Hippocampal formation (tissue), 2 donors: ENCODE results near the gene PLA2G12B.
"Not testable (repeated sequence)": the region's sequence is repeated elsewhere in the genome, so short reads cannot be mapped to it uniquely, and the experiment has no call there.

ENCODE experiments used
- DNase-seq, 2 donors: peaks; one replicate each; lab custom pipeline; 2025; lab: John Stamatoyannopoulos, UW

The PLA2G12B gene, protein sequence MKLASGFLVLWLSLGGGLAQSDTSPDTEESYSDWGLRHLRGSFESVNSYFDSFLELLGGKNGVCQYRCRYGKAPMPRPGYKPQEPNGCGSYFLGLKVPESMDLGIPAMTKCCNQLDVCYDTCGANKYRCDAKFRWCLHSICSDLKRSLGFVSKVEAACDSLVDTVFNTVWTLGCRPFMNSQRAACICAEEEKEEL

GRCh38 chr10:72954596-72955554 lies at the start of gene PLA2G12B:
Gene PLA2G12B (minus strand): TSS chr10:72954806. CDS start chr10:72954685, 121 bp downstream.
- no peak for DNase-seq

DNA sequence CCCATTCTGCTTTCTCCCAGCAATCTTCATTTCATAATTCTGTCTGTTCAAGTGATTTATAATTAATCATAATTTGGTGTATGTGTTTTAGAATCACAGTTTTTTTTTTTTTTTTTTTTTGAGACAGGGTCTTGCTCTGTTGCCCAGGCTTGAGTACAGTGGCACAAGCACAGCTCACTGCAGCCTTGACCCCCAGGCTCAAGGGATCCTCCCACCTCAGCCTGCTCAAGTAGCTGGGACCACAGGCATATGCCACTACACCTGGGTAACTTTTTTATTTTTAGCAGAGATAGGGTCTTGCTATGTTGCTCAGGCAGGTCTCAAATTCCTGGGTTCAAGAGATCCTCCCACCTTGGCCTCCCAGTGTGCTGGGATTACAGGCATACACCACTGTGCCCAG lies 49.2 kb upstream of the PLA2G12B start:
- no peak for DNase-seq

DNA sequence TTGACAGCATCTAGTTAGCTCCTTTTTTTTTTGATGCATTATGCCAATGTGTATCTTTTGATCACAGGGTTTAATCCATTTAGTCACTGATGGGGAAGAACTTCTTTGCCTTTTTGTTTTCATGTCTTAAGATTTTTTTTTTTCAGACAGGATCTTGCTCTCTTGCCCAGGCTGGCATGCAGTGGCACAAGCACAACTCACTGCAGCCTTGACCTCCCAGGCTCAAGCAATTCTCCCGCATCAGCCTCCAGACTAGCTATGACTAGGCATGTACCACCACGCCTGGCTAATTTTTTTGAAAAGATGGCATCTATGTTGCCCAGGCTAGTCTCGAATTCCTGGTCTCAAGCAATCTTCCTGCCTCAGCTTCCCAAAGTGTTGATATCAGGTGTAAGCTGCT lies 46.4 kb upstream of the PLA2G12B start:
- DNase-seq: no peak

- no peak for DNase-seq
Measured at GRCh38 chr10:72997099-72997498, 42.5 kb upstream of the PLA2G12B start.

- DNase-seq: not testable (repeated sequence)
Measured at GRCh38 chr10:72995459-72995858, 40.9 kb upstream of the PLA2G12B start.

DNA sequence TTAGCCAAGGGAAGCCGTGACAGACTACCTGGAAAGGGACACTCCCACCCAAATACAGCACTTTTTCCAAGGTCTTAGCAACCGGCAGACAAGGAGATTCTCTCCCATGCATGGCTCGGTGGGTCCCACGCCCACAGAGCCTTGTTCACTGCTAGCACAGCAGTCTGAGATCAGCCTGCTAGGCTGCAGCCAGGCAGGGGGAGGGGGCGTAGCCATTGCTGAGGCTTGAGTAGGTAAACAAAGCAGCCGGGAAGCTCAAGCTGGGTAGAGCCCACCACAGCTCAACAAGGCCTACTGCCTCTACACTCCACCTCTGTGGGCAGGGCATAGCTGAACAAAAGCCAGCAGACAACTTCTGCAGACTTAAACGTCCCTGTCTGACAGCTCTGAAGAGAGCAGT lies 35.2 kb upstream of the PLA2G12B start:
- not testable (repeated sequence) for DNase-seq

DNA sequence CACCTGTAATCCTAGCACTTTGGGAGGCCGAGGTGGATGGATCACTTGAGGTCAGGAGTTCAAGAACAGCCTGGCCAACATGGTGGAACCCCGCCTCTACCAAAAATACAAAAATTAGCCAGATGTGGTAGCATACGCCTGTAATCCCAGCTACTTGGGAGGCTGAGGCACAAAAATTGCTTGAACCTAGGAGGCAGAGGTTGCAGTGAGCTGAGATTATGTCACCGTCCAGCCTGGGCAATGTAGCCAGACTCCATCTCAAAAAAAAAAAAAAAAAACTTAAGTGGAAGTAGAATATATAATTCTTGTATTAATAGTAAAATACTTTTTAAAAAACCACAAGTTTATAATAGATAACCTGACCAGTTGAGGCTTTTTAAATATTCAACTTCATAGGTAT lies 30.0 kb upstream of the PLA2G12B start:
- DNase-seq: not testable (repeated sequence)

- DNase-seq: no peak
Measured at GRCh38 chr10:72981882-72982529, 27.4 kb upstream of the PLA2G12B start.

DNA sequence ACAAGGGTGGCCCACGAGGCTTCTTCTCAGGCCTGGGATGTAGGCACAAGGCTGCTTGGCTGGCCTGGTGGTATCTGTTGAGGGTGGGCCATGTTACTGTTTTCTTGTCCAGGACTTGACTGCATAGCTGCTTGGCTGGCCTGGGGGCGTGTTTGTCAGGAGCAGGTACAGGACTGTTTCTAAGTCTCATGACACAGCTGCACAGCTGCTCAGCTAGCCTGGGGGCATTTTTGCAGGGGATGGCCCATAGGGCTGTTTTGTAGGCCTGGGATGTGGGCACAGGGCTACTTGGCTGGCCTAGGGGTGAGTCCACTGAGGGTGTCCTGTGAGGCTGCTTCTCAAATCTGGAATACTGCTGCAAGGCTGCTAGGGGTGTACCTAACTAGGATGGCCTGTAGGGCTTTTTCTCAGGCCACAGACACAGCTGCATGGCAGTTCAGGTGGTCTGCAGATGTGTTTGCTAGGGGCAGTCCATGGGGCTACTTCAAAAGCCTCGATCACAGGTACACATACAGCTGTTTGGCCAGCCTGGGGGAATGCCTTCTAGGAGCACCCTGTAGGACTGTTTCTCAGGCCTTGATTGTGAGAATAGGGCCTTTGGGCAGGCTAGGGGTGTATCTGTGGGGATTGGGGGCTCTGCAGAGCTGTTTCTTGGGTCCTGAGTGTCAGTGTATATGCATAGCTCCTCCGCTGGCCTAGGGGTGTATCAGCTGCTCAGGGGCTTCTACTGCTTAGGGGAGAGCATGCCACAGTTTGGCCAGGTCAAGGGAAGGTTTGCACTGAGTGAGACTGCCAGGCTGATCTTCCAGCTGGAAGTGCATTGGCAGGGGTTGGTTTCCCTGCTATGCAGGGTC lies 26.6 kb upstream of the PLA2G12B start:
- no peak for DNase-seq

DNA sequence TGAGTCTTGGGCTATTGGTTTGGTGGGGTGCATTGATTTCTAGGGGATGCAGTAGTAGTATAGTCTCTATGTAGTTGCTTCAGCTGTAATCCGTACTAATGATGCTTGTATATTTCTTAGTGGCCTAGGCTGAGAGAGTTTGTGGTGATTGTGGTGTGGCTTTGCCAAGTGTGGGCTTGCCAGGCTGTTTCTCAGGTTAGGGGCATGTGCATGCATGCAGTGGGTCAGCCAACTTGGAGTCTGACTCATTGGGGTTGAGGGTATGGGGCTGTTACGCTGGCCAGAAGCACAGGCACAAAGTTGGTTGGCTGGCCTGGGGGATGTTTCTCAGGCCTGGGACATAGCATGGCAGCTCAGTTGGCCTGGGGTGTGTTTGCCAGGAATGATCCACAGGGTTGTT lies 25.7 kb upstream of the PLA2G12B start:
- no peak for DNase-seq

DNA sequence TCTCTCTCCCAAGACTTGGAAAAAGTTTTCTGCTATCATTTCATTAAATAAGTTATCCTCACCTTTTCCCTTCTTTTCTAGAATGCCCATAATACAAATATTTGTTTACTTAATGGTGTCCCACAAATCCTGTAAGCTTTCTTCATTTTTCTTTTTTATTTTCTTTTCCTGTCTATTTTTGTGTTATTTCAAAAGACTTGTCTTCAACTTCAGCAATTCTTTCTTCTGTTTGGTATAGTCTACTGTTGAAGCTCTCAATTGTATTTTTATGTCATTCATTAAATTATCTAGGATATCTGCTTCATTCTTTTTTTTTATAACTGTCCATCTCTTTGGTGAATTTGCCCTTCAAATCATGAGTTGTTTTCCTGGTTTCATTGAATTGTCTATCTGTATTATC lies 25.1 kb upstream of the PLA2G12B start:
- DNase-seq: no peak

DNA sequence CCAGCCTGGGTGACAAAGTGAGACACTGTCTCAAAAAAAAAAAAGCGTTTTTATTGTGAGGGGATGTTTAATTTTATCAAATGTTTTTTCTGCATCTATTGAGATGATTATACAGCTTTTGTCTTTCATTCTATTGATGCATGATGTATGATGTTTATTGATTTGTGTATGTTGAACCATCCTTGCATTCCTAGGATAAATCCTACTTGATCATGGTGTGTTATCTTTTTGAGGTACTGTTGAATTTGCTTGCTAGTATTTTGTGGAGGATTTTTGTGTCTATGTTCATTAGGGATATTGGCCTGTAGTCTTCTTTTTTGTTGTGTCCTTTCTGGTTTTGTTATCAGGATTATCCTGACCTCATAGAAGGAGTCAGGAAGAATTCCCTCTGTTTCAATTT lies 22.3 kb upstream of the PLA2G12B start:
- no peak for DNase-seq

GRCh38 chr10:72956001-72956400 lies 1.4 kb upstream of the PLA2G12B start:
- no peak for DNase-seq

GRCh38 chr10:72954230-72954595 lies 393 bp downstream of the PLA2G12B start:
- no peak for DNase-seq

DNA sequence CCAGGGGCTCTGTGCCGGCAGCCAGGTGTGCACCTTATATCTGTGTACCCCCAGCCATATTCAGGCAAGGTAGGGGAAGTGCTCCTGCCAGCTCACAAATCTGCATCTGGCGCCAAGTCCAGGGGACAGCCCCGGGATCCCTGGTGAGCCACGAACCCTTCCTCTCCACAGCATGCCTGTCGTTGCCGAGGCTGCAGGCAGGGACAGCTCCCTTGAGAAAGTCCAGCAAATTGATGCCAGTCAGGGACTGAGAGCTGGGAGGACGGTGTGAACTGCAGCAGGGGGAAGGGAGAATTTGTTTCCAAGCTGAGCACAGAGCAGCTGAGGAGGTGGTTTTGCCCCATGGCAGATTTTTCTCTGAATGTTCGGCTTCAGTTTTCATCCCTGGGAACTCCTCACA lies 919 bp downstream of the PLA2G12B start:
- no peak for DNase-seq

- no peak for DNase-seq
Measured at GRCh38 chr10:72952642-72953158, 1.9 kb downstream of the PLA2G12B start.

DNA sequence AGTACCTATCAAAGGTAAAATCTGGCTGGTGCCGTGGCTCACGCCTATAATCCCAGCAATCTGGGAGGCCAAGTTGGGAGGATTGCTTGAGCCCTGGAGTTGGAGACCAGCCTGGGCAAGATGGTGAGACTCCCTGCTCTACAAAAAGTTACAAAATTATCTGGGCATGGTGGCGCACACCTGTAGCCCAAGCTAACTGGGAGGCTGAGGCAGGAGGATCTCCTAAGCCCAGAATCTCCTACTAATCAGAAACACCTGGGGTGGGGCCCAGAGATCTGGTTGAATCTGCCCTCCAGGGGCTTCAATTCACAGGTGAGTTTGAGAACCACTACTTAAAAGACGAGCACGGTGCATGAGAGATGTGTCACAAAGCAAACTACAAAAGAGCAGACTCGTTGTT lies 2.4 kb downstream of the PLA2G12B start:
- no peak for DNase-seq

DNA sequence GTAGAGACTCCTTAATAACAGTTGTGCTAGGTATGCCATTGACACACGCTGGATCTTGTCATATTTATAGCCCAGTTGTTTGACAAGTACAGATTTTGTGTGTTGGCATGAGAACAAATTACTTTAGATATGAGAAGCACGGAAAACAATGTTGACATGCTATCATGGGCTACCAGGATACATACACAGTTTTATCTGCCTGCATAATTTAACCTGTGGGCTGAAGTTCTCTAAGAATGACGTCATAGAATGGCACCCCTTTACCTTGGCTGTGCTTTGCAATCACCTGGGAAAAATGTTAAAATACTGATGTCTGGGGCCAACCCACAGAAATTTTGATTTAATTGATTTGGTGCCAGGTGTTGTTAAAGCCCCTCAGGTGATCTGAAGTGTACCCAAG lies 2.8 kb downstream of the PLA2G12B start:
- DNase-seq: no peak

GRCh38 chr10:72948762-72949161 lies 5.8 kb downstream of the PLA2G12B start:
- no peak for DNase-seq

GRCh38 chr10:72946963-72947362 lies 7.6 kb downstream of the PLA2G12B start:
- no peak for DNase-seq

- DNase-seq: no peak
Measured at GRCh38 chr10:72943498-72944234, 10.9 kb downstream of the PLA2G12B start.
